HepG2 (cell line): Measurements from ENCODE around the gene ZFX.

Source experiments
- CTCF ChIP-seq: sonication (generic); formaldehyde crosslinking; IDR thresholded peaks from 2 replicates; pipeline ENCODE4 v1.5.0; 2020; ENCODE audit warnings: mild to moderate bottlenecking, missing genetic modification reagents, moderate library complexity
- LCORL ChIP-seq, 2 experiments: fragments of 450-650 bp in 1 of 2; sonication (generic) in 1 of 2; formaldehyde crosslinking in 1 of 2; IDR thresholded peaks; 2 replicates each; pipeline versions ENCODE4 v1.5.0 to v1.6.1; 2017 to 2020; ENCODE audit warnings: antibody characterized with exemption in 1 of 2, missing genetic modification reagents in 1 of 2
- MEIS2 ChIP-seq: sonication (generic); formaldehyde crosslinking; IDR thresholded peaks from 2 replicates; pipeline ENCODE4 v1.9.0; 2021; ENCODE audit warnings: mild to moderate bottlenecking, missing genetic modification reagents
- NBN ChIP-seq: fragments of 450-650 bp; conservative IDR thresholded peaks from 2 replicates; pipeline ENCODE4 v1.6.1; 2017
- REST ChIP-seq, 2 experiments: IDR thresholded peaks; 2 replicates each; pipeline ENCODE4 v1.6.1; 2011 to 2012; ENCODE audit warnings: low read length in 2 of 2, borderline replicate concordance in 1 of 2, low read depth in 1 of 2, mild to moderate bottlenecking in 1 of 2, moderate library complexity in 1 of 2
- TAF1 ChIP-seq: sonication (generic); formaldehyde crosslinking; IDR thresholded peaks from 2 replicates; pipeline ENCODE4 v1.4.0; 2020; ENCODE audit warnings: missing genetic modification reagents
- ZNF263 ChIP-seq: sonication (generic); formaldehyde crosslinking; IDR thresholded peaks from 2 replicates; pipeline ENCODE4 v1.4.0; 2020; ENCODE audit warnings: missing genetic modification reagents
- ZSCAN30 ChIP-seq: sonication (generic); formaldehyde crosslinking; IDR thresholded peaks from 2 replicates; pipeline ENCODE4 v1.5.0; 2020; ENCODE audit warnings: mild to moderate bottlenecking, missing genetic modification reagents
- ZSCAN5A ChIP-seq: sonication (generic); formaldehyde crosslinking; IDR thresholded peaks from 2 replicates; pipeline ENCODE4 v1.8.0; 2022; ENCODE audit warnings: mild to moderate bottlenecking, missing genetic modification reagents, borderline replicate concordance

DNA sequence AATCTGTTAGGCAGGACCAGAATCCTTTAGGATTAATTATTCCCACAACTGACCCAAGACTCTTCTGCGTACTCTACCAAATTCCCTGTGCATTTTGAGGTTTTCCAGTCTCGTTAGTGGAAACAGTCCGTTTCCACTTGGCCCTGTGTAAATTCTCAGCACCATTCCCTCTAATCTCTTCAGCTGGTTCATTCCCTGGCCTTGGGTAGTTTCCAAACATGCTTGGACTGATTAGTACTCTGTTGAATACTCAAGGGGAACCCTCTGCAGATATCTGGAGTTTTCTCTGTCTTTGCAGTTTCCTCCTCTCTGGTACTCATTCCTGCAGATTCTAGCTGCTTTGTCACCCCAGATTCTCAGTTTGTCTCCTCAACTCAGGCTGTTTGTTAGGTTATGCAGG, 80.4 kb downstream of the ZFX start:
- no peak for TF ChIP-seq ZSCAN30
- TF ChIP-seq TAF1 (CRISPR knock-in tag) = no peak
- no peak for TF ChIP-seq CTCF (CRISPR knock-in tag)
- no peak for TF ChIP-seq ZSCAN5A (CRISPR knock-in tag)
- TF ChIP-seq REST (IDR thresholded peaks at IDR 0.05; ENCODE audit: borderline replicate concordance in 1 of 2, low read depth in 1 of 2, low read length in 2 of 2) = no peak
- TF ChIP-seq ZNF263 (CRISPR knock-in tag) = no peak
- no peak for TF ChIP-seq LCORL (IDR thresholded peaks at IDR 0.05)
- no peak for TF ChIP-seq LCORL (CRISPR knock-in tag; IDR thresholded peaks at IDR 0.05)
- no peak for TF ChIP-seq NBN
- TF ChIP-seq MEIS2 (CRISPR knock-in tag) = no peak
